ENCODE measurements around the gene CAPN1. TPM values are rescaled to one million over a fixed set of nuclear protein-coding genes. Genes with fewer than 3 reads are reported as not detected.
A peak's percentile ranks its signal among the peaks of the same experiment; 100 is the strongest.

The CAPN1 gene
- total and polyA plus RNA-seq, 2 of the 13 experiments (the other 11 are each of a cell fraction or from before 2014, with no cell fraction given) = 57.3 to 82.6 TPM

- TF ChIP-seq ZNF441 (CRISPR knock-in tag; IDR thresholded peaks at IDR 0.05; ENCODE audit: borderline replicate concordance) (peak; percentile 84), ZMAT3 (CRISPR knock-in tag; conservative IDR thresholded peaks at IDR 0.05) (peak; percentile 75; the same call in 1 of the 2 replicates), ZNF138 (CRISPR knock-in tag; IDR thresholded peaks at IDR 0.05; ENCODE audit: low read depth) (no peak), NCOA2 (CRISPR knock-in tag; IDR thresholded peaks at IDR 0.05) (no peak), HNF1B (CRISPR knock-in tag; IDR thresholded peaks at IDR 0.05) (peak; percentile 51; the same call in 1 of the 2 replicates), ZNF33B (CRISPR knock-in tag; IDR thresholded peaks at IDR 0.05) (no peak), RCOR2 (CRISPR knock-in tag; IDR thresholded peaks at IDR 0.05) (0 out of 2 replicates have a peak, but pooled peaks have one; percentile 44), YEATS4 (CRISPR knock-in tag; IDR thresholded peaks at IDR 0.05; ENCODE audit: borderline replicate concordance) (peak; percentile 30; the same call in 1 of the 2 replicates), ZNF121 (CRISPR knock-in tag; IDR thresholded peaks at IDR 0.05) (peak; percentile 20; the same call in 1 of the 2 replicates), ETV6 (CRISPR knock-in tag; conservative IDR thresholded peaks at IDR 0.05) (0 out of 2 replicates have a peak, but pooled peaks have one; percentile 37), SP5 (CRISPR knock-in tag; IDR thresholded peaks at IDR 0.05; ENCODE audit: borderline replicate concordance, low read depth) (no peak), ARNTL (CRISPR knock-in tag; IDR thresholded peaks at IDR 0.05) (no peak), JDP2 (CRISPR knock-in tag; IDR thresholded peaks at IDR 0.05; ENCODE audit: borderline replicate concordance) (no peak), FIP1L1 (IDR thresholded peaks at IDR 0.05; ENCODE audit: borderline replicate concordance, insufficient read depth, low read depth, low read length) (no peak), ZNF567 (CRISPR knock-in tag; IDR thresholded peaks at IDR 0.05; ENCODE audit: borderline replicate concordance) (peak; percentile 81; the same call in 1 of the 2 replicates), MXI1 (IDR thresholded peaks at IDR 0.05; ENCODE audit: borderline replicate concordance, low read depth, low read length) (peak; percentile 11; the same call in 1 of the 3 replicates), ZNF253 (CRISPR knock-in tag; IDR thresholded peaks at IDR 0.05; ENCODE audit: borderline replicate concordance) (no peak), ZNF619 (CRISPR knock-in tag; IDR thresholded peaks at IDR 0.05) (peak; percentile 44; the same call in 1 of the 2 replicates)
- TF ChIP-seq, protein P1, sequence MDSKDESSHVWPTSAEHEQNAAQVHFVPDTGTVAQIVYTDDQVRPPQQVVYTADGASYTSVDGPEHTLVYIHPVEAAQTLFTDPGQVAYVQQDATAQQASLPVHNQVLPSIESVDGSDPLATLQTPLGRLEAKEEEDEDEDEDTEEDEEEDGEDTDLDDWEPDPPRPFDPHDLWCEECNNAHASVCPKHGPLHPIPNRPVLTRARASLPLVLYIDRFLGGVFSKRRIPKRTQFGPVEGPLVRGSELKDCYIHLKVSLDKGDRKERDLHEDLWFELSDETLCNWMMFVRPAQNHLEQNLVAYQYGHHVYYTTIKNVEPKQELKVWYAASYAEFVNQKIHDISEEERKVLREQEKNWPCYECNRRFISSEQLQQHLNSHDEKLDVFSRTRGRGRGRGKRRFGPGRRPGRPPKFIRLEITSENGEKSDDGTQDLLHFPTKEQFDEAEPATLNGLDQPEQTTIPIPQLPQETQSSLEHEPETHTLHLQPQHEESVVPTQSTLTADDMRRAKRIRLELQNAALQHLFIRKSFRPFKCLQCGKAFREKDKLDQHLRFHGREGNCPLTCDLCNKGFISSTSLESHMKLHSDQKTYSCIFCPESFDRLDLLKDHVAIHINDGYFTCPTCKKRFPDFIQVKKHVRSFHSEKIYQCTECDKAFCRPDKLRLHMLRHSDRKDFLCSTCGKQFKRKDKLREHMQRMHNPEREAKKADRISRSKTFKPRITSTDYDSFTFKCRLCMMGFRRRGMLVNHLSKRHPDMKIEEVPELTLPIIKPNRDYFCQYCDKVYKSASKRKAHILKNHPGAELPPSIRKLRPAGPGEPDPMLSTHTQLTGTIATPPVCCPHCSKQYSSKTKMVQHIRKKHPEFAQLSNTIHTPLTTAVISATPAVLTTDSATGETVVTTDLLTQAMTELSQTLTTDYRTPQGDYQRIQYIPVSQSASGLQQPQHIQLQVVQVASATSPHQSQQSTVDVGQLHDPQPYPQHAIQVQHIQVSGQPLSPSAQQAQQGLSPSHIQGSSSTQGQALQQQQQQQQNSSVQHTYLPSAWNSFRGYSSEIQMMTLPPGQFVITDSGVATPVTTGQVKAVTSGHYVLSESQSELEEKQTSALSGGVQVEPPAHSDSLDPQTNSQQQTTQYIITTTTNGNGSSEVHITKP (CRISPR knock-in tag; IDR thresholded peaks at IDR 0.05; ENCODE audit: low read depth) = peak; percentile 79; the same call in 1 of the 2 replicates
- TF ChIP-seq, protein P2, sequence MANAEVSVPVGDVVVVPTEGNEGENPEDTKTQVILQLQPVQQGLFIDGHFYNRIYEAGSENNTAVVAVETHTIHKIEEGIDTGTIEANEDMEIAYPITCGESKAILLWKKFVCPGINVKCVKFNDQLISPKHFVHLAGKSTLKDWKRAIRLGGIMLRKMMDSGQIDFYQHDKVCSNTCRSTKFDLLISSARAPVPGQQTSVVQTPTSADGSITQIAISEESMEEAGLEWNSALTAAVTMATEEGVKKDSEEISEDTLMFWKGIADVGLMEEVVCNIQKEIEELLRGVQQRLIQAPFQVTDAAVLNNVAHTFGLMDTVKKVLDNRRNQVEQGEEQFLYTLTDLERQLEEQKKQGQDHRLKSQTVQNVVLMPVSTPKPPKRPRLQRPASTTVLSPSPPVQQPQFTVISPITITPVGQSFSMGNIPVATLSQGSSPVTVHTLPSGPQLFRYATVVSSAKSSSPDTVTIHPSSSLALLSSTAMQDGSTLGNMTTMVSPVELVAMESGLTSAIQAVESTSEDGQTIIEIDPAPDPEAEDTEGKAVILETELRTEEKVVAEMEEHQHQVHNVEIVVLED (CRISPR knock-in tag; IDR thresholded peaks at IDR 0.05; ENCODE audit: borderline replicate concordance) = peak; percentile 40; the same call in 1 of the 2 replicates
Measured at GRCh38 chr11:65180877-65181568, 705 bp upstream of the CAPN1 start (continued).
